Astrocyte (in vitro differentiated cells and primary cell): Measurements from ENCODE around the gene LRRC23.

ENCODE experiments used
- CTCF ChIP-seq: IDR thresholded peaks from 2 replicates; pipeline ENCODE4 v1.5.1; 2011; ENCODE audit warnings: low read depth, mild to moderate bottlenecking, inconsistent platforms, low read length, moderate library complexity; ENCODE audit not compliant: insufficient read depth
- EZH2 ChIP-seq: IDR thresholded peaks from 2 replicates; pipeline ENCODE4 v1.6.1; 2012; ENCODE audit warnings: mild to moderate bottlenecking, low read length, inconsistent platforms; ENCODE audit not compliant: insufficient read depth

DNA sequence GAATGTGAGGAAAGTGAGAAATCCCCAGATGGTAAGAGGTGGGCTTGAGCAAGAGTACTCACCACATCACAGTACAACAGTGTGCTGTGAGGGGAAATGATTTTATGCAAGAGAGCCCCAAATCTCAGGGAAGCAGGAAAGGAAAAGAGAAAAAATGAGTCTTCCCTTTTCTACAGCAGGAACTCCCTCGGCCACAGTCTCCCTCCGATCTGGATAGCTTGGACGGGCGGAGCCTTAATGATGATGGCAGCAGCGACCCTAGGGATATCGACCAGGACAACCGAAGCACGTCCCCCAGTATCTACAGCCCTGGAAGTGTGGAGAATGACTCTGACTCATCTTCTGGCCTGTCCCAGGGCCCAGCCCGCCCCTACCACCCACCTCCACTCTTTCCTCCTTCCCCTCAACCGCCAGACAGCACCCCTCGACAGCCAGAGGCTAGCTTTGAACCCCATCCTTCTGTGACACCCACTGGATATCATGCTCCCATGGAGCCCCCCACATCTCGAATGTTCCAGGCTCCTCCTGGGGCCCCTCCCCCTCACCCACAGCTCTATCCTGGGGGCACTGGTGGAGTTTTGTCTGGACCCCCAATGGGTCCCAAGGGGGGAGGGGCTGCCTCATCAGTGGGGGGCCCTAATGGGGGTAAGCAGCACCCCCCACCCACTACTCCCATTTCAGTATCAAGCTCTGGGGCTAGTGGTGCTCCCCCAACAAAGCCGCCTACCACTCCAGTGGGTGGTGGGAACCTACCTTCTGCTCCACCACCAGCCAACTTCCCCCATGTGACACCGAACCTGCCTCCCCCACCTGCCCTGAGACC is 31.0 kb downstream of the LRRC23 start:
- TF ChIP-seq EZH2 (no peak), CTCF (no peak)
